Testis (tissue), 3 donors: ENCODE measurements around the gene NUTF2. TPM values are rescaled to one million over a fixed set of nuclear protein-coding genes. Genes with fewer than 3 reads are reported as not detected.

Source experiments
- DNase-seq: peaks from one replicate; pipeline ENCODE4 v3.0.0-alpha.2; 2019
- H3K27ac ChIP-seq, 2 donors: fragments of 200-600 bp; sonication (generic); one replicate each; pipeline ENCODE4 v1.5.1; 2019
- H3K27me3 ChIP-seq: fragments of 200-600 bp; sonication (generic); one replicate; pipeline ENCODE4 v1.5.1; 2019
- H3K36me3 ChIP-seq: fragments of 200-600 bp; sonication (generic); one replicate; pipeline ENCODE4 v1.5.1; 2017; ENCODE audit warnings: low read depth; ENCODE audit errors: missing control alignments
- H3K4me1 ChIP-seq: fragments of 200-600 bp; sonication (generic); one replicate; pipeline ENCODE4 v1.5.1; 2019
- H3K4me3 ChIP-seq, 2 donors: fragments of 200-600 bp; sonication (generic); one replicate each; pipeline ENCODE4 v1.5.1; 2017 to 2019
- H3K9me3 ChIP-seq: fragments of 200-600 bp; sonication (generic); one replicate; pipeline ENCODE4 v1.5.1; 2017
- POLR2A ChIP-seq: fragments of 450-650 bp; IDR thresholded peaks from one replicate; pipeline ENCODE4 v1.6.1; 2017; ENCODE audit warnings: antibody characterized with exemption, mild to moderate bottlenecking, moderate library complexity
- WGBS, 2 donors: methylation state at CpG; one replicate each; pipeline ENCODE4 v1.1.5; 2018; 5-methylcytosine and 5-hydroxymethylcytosine counted together
- intact Hi-C: fragments of 100-400 bp; cut with DNase I; formaldehyde crosslinking; loops from one replicate; pipeline ENCODE4 v1.15.1; 2023; ENCODE audit warnings: low total_unique reads
- polyA plus RNA-seq: library from polyadenylated mRNA; stranded (reverse); fragments of 350-450 nt; fragmentation: Illumina TruSeq; extraction: RNeasy Lipid Tissue Mini Kit (QIAGEN cat#74804); gene quantifications from one replicate; pipeline ENCODE4 v1.2.3, GENCODE V29; 2014; ENCODE audit warnings: low read depth, low replicate concordance; ENCODE audit not compliant: insufficient read depth
- total RNA-seq, 2 donors: library from RNA; depleted of rRNA; stranded (reverse); fragments of >200 nt; gene quantifications; one replicate each; pipeline ENCODE4 v1.2.3, GENCODE V29; 2016
- TF ChIP-seq, protein P1 (sequence below), 3 experiments: fragments of 450-650 bp in 2 of 3; fragments of 200-600 bp in 1 of 3; sonication (generic) in 1 of 3; IDR thresholded peaks; one replicate each; pipeline ENCODE4 v1.5.1; 2016 to 2019; ENCODE audit warnings: antibody characterized with exemption in 3 of 3, mild to moderate bottlenecking in 2 of 3, moderate library complexity in 1 of 3

NUTF2 gene
- total and polyA plus RNA-seq, 3 donors from 2014 or later, result 121 to 297 (median 239) TPM

DNA sequence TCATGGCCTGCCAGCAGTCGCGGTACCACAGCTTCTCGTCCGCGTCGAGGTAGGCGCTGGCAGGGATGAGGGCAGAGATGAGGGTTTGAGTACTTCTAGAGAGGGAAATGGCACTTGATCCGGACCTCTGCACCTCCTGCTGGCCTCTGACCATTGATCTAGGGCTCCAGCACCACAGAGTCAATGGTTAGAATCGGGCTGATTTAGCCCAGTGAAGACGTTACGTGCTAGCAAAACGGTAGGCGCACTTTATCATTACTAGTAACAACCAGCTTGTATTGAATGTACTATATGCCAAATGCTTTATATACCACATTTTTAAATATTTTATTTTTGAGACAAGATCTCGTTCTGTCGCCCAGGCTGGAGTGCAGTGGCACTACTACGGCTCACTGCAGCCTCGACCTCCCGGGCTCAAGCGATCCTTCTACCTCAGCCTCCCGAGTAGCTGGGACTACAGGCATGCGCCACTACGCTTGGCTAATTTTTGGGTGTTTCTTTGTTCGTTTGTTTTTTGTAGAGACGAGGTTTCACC, 39.5 kb upstream of the NUTF2 start:
- Histone ChIP-seq H3K36me3 (no peaks in the 10 kb centered on the region), H3K27ac (peak overlapping the region in 1 of 2 donors; percentile 64), H3K4me1 (peaks cover 8% of the 10 kb centered on the region), H3K4me3 (peak overlapping the region; percentile 94 to 98), H3K27me3 (no peaks in the 10 kb centered on the region), H3K9me3 (no peaks in the 10 kb centered on the region)
- DNase-seq, result no peak
- TF ChIP-seq, protein P1, sequence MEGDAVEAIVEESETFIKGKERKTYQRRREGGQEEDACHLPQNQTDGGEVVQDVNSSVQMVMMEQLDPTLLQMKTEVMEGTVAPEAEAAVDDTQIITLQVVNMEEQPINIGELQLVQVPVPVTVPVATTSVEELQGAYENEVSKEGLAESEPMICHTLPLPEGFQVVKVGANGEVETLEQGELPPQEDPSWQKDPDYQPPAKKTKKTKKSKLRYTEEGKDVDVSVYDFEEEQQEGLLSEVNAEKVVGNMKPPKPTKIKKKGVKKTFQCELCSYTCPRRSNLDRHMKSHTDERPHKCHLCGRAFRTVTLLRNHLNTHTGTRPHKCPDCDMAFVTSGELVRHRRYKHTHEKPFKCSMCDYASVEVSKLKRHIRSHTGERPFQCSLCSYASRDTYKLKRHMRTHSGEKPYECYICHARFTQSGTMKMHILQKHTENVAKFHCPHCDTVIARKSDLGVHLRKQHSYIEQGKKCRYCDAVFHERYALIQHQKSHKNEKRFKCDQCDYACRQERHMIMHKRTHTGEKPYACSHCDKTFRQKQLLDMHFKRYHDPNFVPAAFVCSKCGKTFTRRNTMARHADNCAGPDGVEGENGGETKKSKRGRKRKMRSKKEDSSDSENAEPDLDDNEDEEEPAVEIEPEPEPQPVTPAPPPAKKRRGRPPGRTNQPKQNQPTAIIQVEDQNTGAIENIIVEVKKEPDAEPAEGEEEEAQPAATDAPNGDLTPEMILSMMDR (IDR thresholded peaks at IDR 0.05), result no peak
- TF ChIP-seq POLR2A, result no peak
- 22 to 37% methylated on average over 17 to 22 of the region's 24 CpGs for WGBS, 2 donors
- intact Hi-C loops, result no loop called here

- Histone ChIP-seq H3K36me3 (no peaks in the 10 kb centered on the region), H3K27ac (no peak overlapping the region), H3K9me3 (no peaks in the 10 kb centered on the region), H3K27me3 (no peaks in the 10 kb centered on the region), H3K4me3 (no peak overlapping the region), H3K4me1 (no peaks in the 10 kb centered on the region)
- no peak for DNase-seq
- 92 to 93% methylated on average over 1 of the region's 1 CpG for WGBS, 2 donors
- intact Hi-C loops, result no loop called here
- TF ChIP-seq POLR2A, result no peak
- TF ChIP-seq, protein P1 (IDR thresholded peaks at IDR 0.05), result no peak
Measured at GRCh38 chr16:67811899-67812298, 34.8 kb upstream of the NUTF2 start.

DNA sequence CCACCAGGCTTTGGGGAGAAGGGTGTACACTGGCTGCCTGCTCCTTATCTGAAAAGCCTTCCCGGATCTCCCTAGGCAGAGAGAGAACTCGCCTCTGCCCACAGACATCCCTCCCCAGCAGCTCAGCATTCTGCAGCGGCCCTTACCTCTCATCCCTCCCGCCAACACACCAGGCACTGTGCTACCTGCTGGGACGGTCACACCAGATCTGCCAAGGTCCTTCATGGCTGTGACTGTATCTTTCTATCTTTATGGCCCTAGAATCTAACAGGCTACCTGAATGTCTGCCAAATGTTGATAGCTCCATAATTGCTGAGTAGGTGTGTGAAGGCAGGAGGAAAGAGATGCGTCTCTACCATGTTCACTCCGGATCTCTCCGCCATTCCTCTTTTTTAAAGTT, 32.2 kb upstream of the NUTF2 start:
- TF ChIP-seq POLR2A, result no peak
- TF ChIP-seq, protein P1 (IDR thresholded peaks at IDR 0.05), result no peak
- no peaks in the 10 kb centered on the region for H3K27me3 ChIP-seq
- no peaks in the 10 kb centered on the region for H3K9me3 ChIP-seq
- H3K36me3 ChIP-seq, result no peaks in the 10 kb centered on the region
- no peak for DNase-seq
- intact Hi-C loops, result no loop called here
- no peaks in the 10 kb centered on the region for H3K4me1 ChIP-seq
- 84 to 92% methylated on average over 4 to 8 of the region's 8 CpGs for WGBS, 2 donors
- no peak overlapping the region for H3K27ac ChIP-seq
- no peak overlapping the region for H3K4me3 ChIP-seq

GRCh38 chr16:67820608-67821259, 26.0 kb upstream of the NUTF2 start:
- no peak overlapping the region for H3K27ac ChIP-seq
- H3K4me1 ChIP-seq, result no peaks in the 10 kb centered on the region
- no peak for TF ChIP-seq POLR2A
- TF ChIP-seq, protein P1 (IDR thresholded peaks at IDR 0.05), result no peak
- no peaks in the 10 kb centered on the region for H3K27me3 ChIP-seq
- WGBS, 2 donors, result 94 to 97% methylated on average over 8 to 11 of the region's 11 CpGs
- intact Hi-C loops, result no loop called here
- DNase-seq, result no peak
- H3K36me3 ChIP-seq, result no peaks in the 10 kb centered on the region
- H3K4me3 ChIP-seq, result no peak overlapping the region
- H3K9me3 ChIP-seq, result no peaks in the 10 kb centered on the region

DNA sequence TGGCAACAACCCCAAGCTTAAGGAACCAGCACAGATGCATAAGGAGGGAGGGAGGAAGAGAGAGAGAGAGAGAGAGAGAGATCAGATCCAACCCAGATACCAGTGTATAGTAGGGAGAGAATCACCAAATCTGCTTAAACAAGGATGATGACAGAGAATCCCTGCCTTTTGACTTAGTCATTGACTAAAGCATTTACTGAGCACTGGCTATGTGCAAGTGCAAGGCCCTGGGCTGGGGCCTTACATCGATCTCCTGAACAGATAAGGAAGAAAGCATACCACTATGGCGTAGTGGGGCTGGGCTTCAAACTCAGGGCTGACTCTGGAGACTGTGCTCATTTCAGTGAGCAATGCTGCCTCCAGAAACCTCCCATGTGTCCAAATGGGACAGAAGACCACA, 24.2 kb upstream of the NUTF2 start:
- intact Hi-C loops, result no loop called here
- TF ChIP-seq, protein P1 (IDR thresholded peaks at IDR 0.05), result no peak
- no peak for TF ChIP-seq POLR2A

More for the DNA sequence above, 24.2 kb upstream of the NUTF2 start:
- no peak overlapping the region for H3K27ac ChIP-seq
- no peak for DNase-seq
- 92 to 94% methylated on average over 2 of the region's 2 CpGs for WGBS, 2 donors
- no peak overlapping the region for H3K4me3 ChIP-seq
- H3K4me1 ChIP-seq, result no peaks in the 10 kb centered on the region
- H3K27me3 ChIP-seq, result no peaks in the 10 kb centered on the region
- no peaks in the 10 kb centered on the region for H3K36me3 ChIP-seq
- no peaks in the 10 kb centered on the region for H3K9me3 ChIP-seq
